NCI-H2029 (cell line): ENCODE results near the gene KRTAP10-3.

Experiments
- DNase-seq: peaks from one replicate; lab custom pipeline; 2025; lab: John Stamatoyannopoulos, UW

KRTAP10-3 gene

DNA sequence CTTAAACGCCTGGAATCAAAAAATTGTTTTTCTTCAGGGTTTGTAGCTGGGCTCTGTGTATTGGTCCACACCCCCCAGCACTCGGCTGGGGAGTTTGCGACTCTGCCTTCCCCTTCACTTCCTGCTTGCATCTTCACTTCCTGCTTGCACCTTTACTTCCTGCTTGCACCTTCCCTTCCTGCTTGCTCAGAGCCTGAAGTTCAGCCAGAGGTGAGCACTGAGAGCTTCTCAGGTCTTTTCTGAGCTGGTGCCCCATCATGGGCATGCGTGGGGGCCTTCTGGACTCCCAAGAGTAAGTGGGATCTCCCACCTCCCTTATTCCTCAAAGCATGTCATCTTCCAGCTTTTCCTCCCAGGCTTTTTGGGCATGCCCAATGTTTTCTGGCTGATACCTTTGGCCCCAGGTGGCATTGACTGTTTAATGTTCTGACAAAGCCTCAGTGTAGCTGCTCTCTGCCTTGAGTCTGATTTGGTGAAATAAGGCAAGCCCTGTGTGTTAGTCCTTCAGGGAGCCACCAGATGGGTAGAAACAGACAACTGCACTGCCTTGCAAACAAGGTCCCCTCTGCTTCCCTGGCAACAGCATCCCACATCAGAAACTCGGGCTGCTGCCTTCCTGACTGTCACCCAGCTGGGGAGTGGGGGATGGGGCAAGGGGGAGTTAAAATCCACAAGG, 10.8 kb downstream of the KRTAP10-3 start:
- no peak for DNase-seq

GRCh38 chr21:44544566-44544965, 14.0 kb downstream of the KRTAP10-3 start:
- DNase-seq = no peak

GRCh38 chr21:44542716-44543115, 15.9 kb downstream of the KRTAP10-3 start:
- DNase-seq = no peak

GRCh38 chr21:44540741-44541288, 17.8 kb downstream of the KRTAP10-3 start:
- no peak for DNase-seq

DNA sequence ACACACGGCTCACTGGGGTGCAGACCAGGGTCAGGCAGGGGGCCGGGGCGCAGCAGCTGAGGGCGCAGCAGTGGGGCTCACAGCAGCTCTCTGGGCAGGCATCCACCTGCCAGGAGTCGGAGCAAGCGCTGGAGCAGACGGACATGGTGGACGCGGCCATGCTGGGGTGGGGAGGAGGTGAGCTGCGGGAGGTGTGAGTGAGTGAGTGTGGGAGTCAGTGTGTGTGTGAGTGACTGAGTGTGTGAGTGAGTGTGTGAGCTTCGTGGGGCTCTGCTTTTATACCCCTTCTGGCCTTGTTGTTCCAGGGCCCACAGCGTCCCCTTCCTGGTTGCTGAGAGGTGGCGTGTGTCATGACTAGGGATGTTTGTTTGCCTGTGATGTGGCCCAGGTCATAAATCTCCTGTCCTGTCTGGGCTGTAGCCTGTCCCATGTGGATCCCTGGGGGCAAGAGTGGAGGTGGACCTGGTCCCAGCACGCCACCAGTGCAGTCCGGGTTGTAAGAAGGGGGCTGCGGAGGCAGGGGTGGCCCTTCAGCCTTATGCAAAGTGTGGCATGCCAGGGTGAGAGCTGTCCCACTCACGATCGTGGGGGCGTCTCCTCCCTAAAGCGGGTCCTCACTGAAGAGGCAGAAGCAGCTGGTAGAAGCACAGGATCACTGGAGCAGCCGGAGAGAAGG, 18.5 kb downstream of the KRTAP10-3 start, which contains the start of gene KRTAP10-1:
KRTAP10-1 (minus strand) TSS at position 205 of the 676 bp plus-strand sequence; CDS start at position 160, 45 bp downstream.
- DNase-seq = no peak

DNA sequence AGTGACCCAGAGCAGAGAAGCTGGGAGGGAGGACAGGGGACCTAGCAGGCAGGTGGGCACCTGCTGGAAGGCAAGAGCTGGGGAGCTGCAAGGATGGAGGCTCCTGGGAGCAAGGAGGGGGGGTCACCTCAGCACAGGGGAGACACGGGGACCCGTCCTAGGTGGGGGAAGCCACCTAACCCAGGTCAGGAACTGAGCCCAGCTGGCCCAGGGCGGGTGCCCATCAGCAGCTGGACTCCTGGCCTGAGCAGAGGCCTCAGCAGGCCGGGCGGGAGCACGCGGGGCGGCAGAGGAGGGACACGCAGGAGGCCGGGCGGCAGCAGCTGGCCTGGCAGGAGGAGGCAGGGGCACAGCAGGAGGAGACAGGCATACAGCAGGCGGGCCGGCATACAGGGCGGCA, 19.5 kb downstream of the KRTAP10-3 start:
- DNase-seq = no peak

GRCh38 chr21:44537930-44538911, 20.4 kb downstream of the KRTAP10-3 start:
- no peak for DNase-seq

GRCh38 chr21:44535963-44536362, 22.6 kb downstream of the KRTAP10-3 start:
- no peak for DNase-seq

GRCh38 chr21:44534688-44535087, 23.9 kb downstream of the KRTAP10-3 start:
- DNase-seq = no peak

DNA sequence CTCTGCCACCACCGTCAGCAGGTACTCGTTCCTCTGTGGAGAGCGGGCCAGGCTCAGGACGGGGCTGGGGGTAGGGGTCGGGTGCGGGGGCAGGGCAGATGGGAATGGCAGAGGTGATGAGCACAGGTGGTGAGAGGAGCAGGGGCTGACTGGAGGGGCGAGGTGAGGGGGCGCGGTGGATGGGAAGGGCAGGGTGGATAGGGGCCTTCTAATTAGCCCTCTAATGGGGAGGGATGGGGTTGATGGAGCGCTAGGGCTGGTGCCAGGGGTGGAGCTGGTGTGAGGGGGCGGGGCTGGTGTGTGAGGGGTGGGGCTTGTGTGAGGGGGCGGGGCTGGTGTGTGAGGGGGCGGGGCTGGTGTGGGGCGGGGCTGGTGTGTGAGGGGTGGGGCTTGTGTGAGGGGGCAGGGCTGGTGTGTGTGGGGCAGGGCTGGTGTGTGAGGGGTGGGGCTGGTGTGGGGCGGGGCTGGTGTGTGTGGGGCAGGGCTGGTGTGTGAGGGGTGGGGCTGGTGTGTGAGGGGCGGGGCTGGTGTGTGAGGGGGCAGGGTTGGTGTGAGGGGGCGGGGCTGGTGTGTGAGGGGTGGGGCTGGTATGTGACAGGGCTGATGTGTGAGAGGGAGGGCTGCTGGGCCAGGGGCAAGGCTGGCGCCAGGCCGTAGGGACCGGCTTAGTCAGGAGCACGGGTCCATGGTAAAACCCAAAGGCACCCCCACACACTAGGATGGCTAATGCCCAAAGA, 24.5 kb downstream of the KRTAP10-3 start:
- DNase-seq = no peak

DNA sequence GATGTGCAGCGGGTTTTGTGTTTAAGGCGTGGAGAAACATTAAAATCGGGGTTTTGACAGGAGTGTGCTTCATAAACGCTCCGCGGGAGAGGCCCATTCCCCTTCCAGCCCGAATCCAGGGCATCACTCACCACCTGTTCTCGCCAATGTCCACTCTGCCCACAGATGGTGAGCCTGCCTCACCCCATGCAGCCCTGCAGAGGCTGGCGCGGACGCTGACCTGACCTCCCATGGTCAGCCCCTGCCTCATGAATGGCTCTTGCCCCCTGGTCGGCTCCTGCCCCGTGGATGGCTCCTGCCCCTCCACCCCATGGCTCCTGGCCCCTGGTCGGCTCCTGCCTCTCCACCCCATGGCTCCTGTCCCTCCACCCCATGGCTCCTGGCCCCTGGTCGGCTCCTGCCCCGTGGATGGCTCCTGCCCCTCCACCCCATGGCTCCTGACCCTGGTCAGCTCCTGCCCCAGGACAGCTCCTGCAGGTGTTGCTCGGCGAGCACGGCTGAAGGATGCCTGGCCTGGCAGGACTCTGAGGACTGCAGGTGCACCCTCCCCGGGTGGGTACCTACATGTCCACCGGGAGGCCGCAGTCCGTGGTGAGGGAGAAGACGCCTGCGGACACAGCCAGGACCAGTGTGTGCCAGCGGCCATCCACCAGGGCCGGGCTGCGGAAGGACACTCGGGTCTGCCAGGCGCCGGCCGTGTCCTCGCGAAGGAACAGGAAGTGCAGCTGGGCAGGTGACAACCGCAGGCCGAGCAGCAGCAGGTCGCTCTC, 25.3 kb downstream of the KRTAP10-3 start:
- no peak for DNase-seq

- no peak for DNase-seq
These were observed 25.9 kb downstream of the KRTAP10-3 start for GRCh38 chr21:44532712-44533111.

DNA sequence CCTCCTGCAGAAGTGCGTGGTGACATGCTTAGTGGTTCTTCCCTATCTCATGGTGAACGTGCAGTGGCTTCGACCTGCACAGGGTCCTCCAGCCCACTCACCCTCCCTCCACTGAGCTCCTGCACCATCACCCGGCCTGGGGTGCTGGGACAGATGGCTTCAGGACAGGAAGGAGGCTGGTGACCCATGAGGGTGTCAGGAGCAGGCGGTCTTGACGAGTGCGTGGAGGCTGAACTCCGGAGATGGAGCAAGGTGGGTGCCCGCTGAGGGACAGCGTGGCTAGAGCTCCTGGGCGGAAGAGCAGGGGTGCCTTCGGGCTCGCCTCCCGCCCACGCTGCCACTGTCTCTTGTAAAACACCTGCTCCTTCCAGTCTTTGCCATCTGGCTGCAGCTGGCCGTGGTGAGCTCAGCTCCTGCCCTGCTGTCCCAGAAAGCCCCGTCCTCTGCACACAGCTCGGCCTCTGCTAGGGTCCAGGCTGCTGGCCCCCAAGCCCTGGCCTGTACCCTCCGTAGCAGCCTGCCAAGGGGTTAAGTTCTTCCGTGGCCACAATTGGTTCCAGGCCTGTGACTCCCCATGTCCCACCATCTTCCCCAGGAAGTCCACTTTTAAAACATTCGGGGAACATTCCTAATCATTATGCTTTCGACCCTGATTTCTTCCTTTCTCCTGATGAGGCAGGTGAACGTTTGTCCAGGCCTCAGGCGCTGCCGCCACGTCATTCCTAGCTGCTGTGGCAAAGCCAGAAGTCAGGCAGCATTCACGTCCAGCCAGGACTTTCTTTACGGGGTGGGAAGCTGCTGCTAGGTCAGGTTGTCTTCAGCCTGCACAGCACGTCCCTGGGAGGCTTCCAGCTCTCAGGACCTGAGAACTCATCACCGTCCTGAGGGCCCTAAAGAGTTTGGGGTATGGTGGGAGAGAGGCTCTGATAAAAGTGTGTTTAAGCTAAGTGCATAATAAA, 26.7 kb downstream of the KRTAP10-3 start:
- DNase-seq = no peak

- DNase-seq = no peak
These were observed 27.5 kb downstream of the KRTAP10-3 start for GRCh38 chr21:44530903-44531605.

- no peak for DNase-seq
These were observed 28.2 kb downstream of the KRTAP10-3 start for GRCh38 chr21:44530221-44530902.

GRCh38 chr21:44529503-44530125, 29.0 kb downstream of the KRTAP10-3 start:
- DNase-seq = no peak

GRCh38 chr21:44529011-44529421, 29.6 kb downstream of the KRTAP10-3 start:
- DNase-seq = no peak

DNA sequence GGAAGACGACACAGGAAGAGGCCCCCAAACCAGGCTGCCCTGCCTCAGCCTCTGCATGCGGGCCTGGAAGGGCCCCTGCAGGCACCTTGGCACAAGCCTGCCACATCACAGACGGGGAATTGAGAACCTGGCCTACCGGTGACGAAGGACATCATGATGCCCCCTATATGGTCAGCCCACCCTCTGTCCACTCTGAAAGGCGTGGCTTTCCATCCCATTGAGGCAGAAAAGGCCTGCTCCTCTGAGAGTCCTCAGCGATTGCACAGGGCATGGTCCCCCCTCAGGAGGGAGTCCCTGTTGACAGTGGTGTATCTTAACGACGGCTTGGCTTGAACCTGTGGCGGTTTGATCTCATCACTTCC, 30.0 kb downstream of the KRTAP10-3 start:
- no peak for DNase-seq
